GM12891 (cell line): ENCODE measurements around the gene SAMD9L.

Source experiments
- DNase-seq: peaks from one replicate; pipeline ENCODE4 v3.0.0; 2011; ENCODE audit warnings: low spot score; ENCODE audit not compliant: insufficient read length
- FAIRE-seq: peaks from 2 replicates; lab custom pipeline; 2011; peaks lifted over from hg19 to GRCh38; lab: Jason Lieb, UNC
- PAX5 ChIP-seq: IDR thresholded peaks from 2 replicates; pipeline ENCODE4 v1.6.1; 2011; ENCODE audit warnings: low read length, moderate library complexity, mild to moderate bottlenecking; ENCODE audit not compliant: insufficient read depth, severe bottlenecking
- POLR2A ChIP-seq: IDR thresholded peaks from 2 replicates; pipeline ENCODE4 v1.6.1; 2011; ENCODE audit warnings: low read depth, low read length, control low read depth
- POLR2AphosphoS5 ChIP-seq: IDR thresholded peaks from 2 replicates; pipeline ENCODE4 v1.6.1; 2011; ENCODE audit warnings: low read depth, low read length, control low read depth
- POU2F2 ChIP-seq: IDR thresholded peaks from 2 replicates; pipeline ENCODE4 v1.6.1; 2011; ENCODE audit warnings: low read depth, mild to moderate bottlenecking, control low read depth, low read length, moderate library complexity
- SPI1 ChIP-seq: IDR thresholded peaks from 2 replicates; pipeline ENCODE4 v1.6.1; 2011; ENCODE audit warnings: low read depth, low read length, control low read depth
- TAF1 ChIP-seq: IDR thresholded peaks from 2 replicates; pipeline ENCODE4 v1.6.1; 2011; ENCODE audit warnings: low read depth, low read length, control low read depth

The SAMD9L gene

GRCh38 chr7:93119191-93119905 lies 28.8 kb downstream of the SAMD9L start:
- no peak for DNase-seq
- no peak for FAIRE-seq
- no peak for TF ChIP-seq TAF1
- no peak for TF ChIP-seq POLR2A
- no peak for TF ChIP-seq PAX5
- no peak for TF ChIP-seq SPI1
- no peak for TF ChIP-seq POU2F2
- TF ChIP-seq POLR2AphosphoS5 = no peak

DNA sequence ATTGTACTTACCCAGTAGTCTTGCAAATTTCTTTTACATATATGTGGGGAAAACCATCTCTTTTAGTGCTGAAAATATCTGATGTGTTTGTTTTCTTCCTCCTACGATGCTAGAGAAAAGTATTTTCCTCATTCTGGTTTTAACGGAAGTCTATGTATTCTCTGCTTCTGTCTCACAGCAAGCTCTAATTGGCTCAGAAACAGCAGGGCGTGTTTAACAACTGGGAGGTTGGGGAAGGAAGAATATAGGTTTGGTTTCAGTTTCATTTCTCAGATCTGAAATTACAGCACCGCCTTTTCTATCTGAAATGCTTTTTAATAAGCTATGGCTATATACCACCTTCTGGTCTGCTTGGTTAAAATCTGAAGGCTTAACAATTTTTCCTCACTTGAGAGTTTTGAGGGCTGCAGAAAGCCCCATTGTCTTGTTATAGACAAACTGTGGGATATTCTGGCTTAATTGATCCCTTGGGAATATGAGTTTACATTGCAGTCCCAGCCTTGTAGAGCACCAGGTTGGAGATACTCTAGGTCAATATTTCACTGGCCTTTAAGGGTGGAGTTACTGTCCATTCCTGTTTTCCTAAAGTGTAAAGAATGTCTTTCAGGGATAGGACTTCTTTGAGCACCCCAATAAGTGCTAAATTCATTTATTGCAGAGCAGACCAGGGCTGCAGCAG lies 30.2 kb downstream of the SAMD9L start, which contains the start of gene SAMD9:
Gene SAMD9, minus strand, starts transcription at position 128 of the 679 bp plus-strand sequence. CDS start 11,882 bp downstream, outside the sequence.
- TF ChIP-seq POLR2A (peak; percentile 21; the same call in 1 of the 2 replicates), SPI1 (peak; percentile 50), POLR2AphosphoS5 (no peak)
- FAIRE-seq = peak; percentile 75
- DNase-seq = peak; percentile 38

DNA sequence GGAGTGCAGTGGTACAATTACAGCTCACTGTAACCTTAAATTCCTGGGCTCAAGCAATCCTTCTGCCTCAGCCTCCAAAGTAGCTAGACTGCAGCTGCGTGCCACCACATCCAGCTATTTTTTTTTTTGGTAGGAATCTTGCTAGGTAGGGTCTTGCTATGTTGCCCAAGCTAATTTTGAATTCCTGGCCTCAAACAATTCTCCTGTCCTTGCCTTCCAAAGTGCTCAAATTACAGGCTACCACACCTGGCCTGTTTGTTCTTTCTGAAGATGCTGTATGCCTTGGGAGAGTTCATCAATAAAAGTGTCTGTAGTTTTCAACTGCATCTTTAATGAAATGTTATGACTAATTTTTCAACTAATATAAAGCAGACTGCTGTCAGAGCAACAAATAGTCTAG lies 30.9 kb downstream of the SAMD9L start:
- DNase-seq (no peak), FAIRE-seq (no peak)
- no peak for TF ChIP-seq POLR2A
- no peak for TF ChIP-seq POU2F2

DNA sequence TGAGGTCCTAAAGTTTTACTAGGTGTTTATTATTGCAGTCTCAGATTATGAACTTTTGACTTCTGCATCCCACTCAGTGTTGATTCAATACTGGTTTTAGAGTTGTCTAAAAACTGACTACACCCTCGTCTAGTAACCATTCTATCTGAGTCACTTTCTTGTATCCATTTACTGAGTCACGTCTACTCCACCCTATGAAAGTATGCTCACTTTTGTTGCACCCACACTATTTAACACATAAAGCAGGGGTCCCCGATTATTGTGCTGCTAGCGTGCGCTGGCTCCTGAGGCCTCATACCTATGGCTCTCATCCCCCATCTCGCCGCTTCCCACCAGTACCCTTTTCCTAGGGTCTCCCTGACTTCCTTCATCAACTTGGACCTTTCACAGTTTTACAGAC lies 32.4 kb downstream of the SAMD9L start:
- FAIRE-seq = no peak
- TF ChIP-seq POLR2A (no peak), POU2F2 (no peak), PAX5 (no peak), SPI1 (no peak), TAF1 (no peak), POLR2AphosphoS5 (no peak)
- DNase-seq = no peak

GRCh38 chr7:93108003-93108402 lies 40.2 kb downstream of the SAMD9L start:
- DNase-seq (no peak), FAIRE-seq (no peak)
- TF ChIP-seq TAF1 (no peak), POLR2AphosphoS5 (no peak), SPI1 (no peak), PAX5 (no peak), POLR2A (no peak), POU2F2 (no peak)

DNA sequence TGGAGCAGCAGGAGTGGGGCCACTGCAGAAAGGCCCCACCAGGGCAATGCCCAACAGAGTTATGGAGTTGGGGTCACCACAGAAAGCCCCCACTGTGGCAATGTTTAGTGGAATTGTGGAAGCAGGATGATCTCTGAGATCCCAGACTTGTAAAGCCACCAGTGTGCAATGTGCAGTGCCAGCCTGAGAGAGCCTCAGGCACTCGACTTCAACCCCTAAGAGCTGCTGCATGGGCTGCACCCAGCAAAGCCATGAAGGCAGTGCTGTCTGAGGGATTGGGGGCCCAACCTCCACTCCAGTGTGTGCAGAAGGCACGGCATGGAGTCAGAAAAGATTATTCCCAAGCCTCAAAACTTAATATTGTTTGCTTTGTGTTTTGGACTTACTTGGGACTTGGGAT lies 50.8 kb downstream of the SAMD9L start:
- TF ChIP-seq SPI1 (no peak), POLR2A (no peak), POU2F2 (no peak), POLR2AphosphoS5 (no peak), PAX5 (no peak), TAF1 (no peak)
- FAIRE-seq (no peak), DNase-seq (no peak)

DNA sequence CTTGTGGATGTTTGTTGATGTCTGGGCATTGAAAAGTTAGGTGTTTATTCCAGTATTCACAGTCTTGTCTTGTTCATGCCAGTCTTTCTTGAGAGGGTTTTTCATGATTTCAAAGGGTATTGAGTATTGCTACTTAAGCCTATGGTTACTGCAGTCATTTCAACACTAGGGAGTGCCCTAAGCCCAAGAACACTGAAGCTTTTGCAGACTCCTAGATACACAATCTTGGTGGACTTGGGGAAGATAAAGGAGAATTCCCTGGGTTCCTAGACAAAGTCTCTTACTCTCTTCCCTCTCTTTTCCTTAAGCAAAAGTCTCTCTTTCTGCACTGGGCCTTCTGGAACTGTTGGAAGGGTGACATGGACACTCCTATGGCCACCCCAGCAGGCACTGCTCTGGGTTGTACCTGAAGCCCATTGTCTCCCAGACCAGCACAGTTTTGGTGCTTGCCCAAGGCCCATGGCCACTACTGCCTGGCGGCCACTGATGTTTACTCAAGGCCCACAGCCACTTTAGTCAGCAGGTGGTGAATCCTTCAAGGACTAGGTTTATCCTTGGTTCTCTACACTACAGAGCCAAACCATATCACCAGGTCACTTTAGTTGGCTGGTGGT lies 55.3 kb downstream of the SAMD9L start:
- TF ChIP-seq POLR2A = no peak
- TF ChIP-seq PAX5 = no peak
- no peak for TF ChIP-seq TAF1
- no peak for TF ChIP-seq POU2F2
- TF ChIP-seq POLR2AphosphoS5 = no peak
- TF ChIP-seq SPI1 = no peak
- no peak for DNase-seq
- peak; percentile 51 for FAIRE-seq
